G401 (cell line): Measurements from ENCODE around the gene STON2. TPM values are rescaled to one million over a fixed set of nuclear protein-coding genes. Genes with fewer than 3 reads are reported as not detected.
A peak's percentile ranks its signal among the peaks of the same experiment; 100 is the strongest.

Experiments used
- DNase-seq: peaks from one replicate; pipeline ENCODE4 v3.0.0-alpha.2; 2015; ENCODE audit warnings: low spot score
- in situ Hi-C: cut with HindIII; loops from 2 replicates; pipeline ENCODE4 v1.10.0; 2016; ENCODE audit warnings: low sequenced_read_pairs, mixed read lengths
- total RNA-seq: library from RNA; depleted of rRNA; stranded (reverse); fragments of >200 nt; shearing (Covaris generic); gene quantifications from 2 replicates; pipeline ENCODE4 v1.2.3, GENCODE V29; 2014; rRNA removed

The STON2 gene
- total RNA-seq, 1 experiment from 2014 or later: 0.10 TPM

DNA sequence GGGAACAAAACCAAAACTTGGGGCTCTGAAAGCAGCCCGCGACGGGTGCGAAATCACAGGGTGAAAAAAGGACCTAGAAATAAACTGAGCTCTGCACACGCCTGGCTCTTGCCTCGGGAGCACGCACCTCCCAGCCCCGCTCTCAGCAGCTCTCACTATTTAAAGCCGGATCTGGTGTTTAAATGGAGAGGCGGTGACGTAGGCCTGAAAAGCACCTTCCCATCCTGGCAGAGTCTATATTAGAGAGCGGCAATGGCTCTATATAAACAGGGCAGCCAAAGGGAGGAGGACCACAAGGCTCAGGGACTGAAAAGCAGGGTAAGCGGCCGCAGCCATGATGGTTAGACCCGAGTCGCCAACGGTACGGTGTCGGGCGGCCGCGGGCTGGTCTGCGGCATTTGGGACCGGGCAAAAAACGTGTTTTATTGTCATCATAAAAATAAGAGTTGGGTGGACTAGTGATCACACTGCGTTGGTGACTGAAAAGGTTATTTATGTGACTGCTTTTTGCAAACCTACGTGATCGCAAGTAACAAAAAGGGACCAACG lies 180.8 kb downstream of the STON2 start:
- peak; percentile 99 for DNase-seq
- in situ Hi-C loops: no loop called here

GRCh38 chr14:81211844-81212243 lies 188.3 kb downstream of the STON2 start:
- in situ Hi-C loops: no loop called here
- DNase-seq: peak; percentile 25

Other genes starting within 250 kb of the STON2 start
- 20.8 and 31.3 TPM in 2 replicates for gene GTF2A1, start 179.4 kb downstream of the STON2 start, total RNA-seq
- 7.1 and 8.1 TPM in 2 replicates for gene SEL1L, start 133.5 kb upstream of the STON2 start, total RNA-seq